Activated T-cell treated with anti-CD3 and anti-CD28 coated beads, Interleukin-2, amount 50 U/mL, for 48 hours (primary cell): ENCODE measurements around the gene TDRD6.
"Not testable (repeated sequence)": the region's sequence is repeated elsewhere in the genome, so short reads cannot be mapped to it uniquely, and the experiment has no call there.

Experiments used
- DNase-seq, 2 experiments: peaks; one replicate each; pipeline ENCODE4 v3.0.0-alpha.2; 2020

Gene TDRD6, protein sequence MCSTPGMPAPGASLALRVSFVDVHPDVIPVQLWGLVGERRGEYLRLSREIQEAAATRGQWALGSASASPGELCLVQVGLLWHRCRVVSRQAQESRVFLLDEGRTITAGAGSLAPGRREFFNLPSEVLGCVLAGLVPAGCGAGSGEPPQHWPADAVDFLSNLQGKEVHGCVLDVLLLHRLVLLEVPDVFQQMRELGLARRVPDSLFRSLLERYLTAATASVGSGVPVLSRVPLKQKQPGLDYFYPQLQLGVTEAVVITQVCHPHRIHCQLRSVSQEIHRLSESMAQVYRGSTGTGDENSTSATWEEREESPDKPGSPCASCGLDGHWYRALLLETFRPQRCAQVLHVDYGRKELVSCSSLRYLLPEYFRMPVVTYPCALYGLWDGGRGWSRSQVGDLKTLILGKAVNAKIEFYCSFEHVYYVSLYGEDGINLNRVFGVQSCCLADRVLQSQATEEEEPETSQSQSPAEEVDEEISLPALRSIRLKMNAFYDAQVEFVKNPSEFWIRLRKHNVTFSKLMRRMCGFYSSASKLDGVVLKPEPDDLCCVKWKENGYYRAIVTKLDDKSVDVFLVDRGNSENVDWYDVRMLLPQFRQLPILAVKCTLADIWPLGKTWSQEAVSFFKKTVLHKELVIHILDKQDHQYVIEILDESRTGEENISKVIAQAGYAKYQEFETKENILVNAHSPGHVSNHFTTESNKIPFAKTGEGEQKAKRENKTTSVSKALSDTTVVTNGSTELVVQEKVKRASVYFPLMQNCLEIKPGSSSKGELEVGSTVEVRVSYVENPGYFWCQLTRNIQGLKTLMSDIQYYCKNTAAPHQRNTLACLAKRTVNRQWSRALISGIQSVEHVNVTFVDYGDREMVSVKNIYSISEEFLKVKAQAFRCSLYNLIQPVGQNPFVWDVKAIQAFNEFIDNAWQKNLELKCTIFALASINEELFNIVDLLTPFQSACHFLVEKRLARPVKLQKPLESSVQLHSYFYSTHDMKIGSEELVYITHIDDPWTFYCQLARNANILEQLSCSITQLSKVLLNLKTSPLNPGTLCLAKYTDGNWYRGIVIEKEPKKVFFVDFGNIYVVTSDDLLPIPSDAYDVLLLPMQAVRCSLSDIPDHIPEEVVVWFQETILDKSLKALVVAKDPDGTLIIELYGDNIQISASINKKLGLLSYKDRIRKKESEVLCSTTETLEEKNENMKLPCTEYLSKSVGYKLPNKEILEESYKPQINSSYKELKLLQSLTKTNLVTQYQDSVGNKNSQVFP (N-terminal part only)

DNA sequence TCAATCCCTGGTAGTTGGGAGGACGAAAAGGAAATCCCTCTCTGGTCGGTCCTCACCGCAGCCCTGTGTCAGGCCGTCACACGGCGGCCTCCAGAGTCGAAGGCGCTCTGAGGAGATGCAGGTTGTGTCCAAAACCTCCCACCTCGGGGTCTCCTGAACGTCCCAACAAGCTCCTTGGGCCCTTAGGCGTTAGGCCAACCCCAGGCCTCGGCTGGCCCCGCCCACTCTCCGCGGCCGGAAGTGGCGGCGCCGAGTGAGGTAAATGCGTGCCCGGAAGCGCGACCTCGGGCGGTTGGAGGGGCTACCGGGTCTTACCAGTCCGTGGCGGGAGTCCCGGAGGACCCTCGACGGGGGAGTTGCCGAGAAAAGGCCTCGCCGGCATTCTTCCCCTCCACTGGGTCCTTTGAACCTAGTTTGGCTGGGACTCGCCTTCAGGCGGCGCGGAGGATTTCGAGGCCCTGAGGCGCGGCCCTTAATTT, at the start of gene TDRD6:
TDRD6 (plus strand) TSS at position 267 of the 479 bp plus-strand sequence. CDS start 244 bp downstream, outside the sequence.
- DNase-seq: no peak

DNA sequence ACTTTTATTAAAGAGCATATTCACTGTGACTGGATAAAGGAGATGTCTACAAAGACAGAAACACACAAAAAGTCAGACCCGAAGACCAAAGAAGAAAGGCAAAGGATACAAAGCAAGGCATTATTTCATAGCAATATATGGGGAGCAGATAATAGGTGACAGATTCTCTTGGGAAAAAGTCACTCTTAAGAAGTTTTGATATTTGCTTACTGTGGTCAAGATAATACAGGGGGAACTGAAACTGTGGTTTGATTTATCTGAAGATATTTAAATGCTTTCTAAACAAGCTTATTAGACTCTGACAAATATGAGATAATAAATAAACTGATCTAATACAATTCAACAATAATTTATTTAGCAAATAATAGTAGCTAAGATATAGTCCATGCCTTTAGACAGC, 49.8 kb upstream of the TDRD6 start:
- no peak for DNase-seq

DNA sequence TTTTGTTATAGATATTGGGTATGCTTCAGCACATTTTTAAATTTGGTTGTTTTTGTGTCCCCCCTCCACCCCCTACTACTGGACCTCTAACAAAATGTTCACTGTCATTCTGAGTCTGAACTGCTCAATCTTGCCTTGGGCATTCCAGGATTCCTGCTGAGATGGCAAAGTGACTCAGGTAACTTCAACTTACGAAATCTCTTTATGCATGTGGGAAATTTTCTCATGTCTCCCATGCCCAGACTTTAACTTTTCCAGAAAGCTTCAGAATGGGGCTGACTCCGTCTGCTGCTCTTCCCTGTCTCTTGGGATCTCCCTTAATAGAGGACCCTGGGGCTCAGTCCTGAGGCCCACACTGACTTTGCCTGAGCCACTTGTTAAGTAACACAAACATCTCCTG, 49.0 kb upstream of the TDRD6 start:
- no peak for DNase-seq

DNA sequence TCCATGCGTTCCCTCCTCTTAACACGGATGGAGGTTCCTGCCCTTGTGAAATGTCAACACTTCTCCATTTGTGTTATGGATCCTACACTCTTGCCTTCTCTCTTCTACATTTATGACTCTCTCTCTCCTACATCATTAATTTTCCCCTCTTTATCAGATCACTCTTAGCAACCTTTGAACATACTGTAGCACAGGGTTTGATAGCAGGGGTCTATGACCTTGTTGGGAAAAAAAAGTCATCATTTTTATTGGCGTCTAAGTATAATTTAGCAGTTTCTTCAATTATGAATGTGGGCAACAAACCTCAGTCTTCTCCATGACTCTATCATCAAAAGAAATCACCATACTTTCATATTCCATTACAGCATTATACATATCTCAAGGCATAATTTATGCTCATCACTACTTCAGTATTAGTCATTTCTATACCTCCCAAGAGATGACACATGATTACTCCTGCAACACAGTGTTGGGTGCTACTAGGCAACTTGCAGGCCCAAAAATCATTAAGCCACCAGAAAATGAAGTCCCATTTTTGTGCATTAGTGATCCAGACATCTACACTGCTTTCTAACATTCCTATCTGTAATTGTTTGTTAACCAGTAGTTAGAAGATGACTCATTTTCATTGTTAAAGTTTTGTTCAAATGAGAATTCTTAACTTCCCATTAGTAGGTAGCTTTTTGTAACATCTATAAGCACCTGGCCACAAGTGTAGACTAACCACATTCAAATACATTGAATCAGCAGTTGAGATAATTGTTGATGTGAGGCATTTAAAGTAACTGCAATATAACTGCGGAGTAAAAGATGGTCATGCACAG, 44.5 kb upstream of the TDRD6 start:
- DNase-seq: no peak

DNA sequence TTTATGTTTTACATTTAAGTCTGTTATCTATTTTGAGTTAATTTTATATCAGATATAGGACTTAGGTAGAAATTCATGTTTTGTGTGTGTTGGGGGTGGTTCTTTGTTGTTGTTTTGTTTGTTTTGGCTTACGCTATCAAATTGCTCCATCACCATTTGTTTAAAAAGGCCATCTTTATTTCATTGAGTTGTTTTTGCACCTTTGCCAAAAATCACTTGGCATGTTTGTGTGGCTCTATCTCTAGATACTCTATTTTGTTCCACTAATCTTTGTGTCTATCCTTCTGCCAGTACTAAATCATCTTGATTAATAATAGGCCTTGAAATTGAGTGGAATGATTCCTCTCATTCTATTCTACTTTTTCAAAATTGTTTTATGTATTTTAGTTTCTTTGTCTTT, 42.4 kb upstream of the TDRD6 start:
- DNase-seq: no peak

DNA sequence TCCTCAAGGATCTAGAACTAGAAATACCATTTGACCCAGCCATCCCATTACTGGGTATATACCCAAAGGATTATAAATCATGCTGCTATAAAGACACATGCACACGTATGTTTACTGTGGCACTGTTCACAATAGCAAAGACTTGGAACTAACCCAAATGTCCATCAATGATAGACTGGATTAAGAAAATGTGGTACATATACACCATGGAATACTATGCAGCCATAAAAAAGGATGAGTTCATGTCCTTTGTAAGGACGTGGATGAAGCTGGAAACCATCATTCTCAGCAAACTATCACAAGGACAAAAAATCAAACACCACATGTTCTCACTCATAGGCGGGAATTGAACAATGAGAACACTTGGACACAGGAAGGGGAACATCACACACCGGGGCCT, 39.6 kb upstream of the TDRD6 start:
- not testable (repeated sequence) for DNase-seq

DNA sequence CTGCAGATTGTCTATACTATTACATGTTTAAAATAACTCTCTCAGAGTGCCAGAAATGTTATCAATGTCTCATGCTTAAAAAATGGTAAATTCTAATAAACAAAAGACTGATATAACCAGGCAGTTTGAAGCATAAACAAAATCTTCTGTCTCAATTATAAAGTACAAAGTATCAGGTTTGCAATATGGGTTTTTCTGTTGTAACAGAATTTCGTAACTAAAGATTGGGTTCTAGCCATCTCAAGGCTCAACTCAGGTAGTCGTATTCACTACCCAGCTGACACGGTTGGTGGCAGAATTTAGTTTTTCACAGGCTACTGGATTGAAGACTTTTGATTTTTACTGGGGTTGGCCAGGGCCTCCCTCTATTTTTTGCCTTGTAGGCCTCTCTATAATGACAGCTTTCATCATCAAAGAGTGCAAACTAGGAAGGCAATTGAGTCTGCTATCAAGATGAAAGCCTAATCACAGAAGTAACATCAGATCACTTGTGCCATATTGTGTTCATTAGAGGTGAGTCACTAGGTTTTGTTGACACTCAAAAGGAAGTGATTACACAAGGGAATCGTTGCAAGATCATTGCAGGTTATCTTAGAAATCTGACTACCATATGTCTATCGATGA, 38.7 kb upstream of the TDRD6 start:
- no peak for DNase-seq

DNA sequence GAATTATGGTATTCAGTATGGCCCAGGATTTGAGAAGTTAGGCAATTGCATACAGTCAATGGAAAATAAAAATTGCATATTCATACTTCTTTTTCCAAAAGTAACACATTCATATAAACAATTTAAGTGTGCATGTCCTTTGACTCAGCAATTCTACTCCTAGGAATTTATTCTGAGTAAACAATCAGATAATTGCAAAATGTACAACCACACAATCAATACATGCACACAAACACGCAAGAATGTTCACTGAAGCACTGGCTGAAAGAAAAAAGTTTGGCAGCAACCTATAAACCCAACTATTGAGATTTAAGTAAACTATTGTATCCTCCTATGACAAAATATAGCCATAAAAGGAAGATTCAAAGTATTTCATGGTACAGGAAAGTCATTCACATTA, 36.7 kb upstream of the TDRD6 start:
- DNase-seq: no peak

DNA sequence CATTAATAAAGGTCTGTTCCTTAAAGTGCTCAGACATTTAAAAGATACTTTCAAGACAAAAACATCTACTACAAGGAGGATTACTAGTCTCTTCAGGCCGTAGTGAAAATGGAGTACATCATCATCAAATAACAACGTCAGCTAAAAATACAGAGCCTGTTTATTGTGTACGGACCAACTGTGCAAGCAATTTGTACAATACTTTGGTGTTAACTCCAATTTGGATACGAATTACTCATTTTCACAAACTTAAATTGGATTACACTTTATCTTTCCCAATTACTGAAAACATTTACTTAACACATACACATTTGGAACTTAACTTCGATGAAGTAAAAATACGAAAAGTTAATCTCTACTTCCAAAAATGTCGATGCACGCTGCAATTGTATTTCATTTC, 35.9 kb upstream of the TDRD6 start:
- no peak for DNase-seq

DNA sequence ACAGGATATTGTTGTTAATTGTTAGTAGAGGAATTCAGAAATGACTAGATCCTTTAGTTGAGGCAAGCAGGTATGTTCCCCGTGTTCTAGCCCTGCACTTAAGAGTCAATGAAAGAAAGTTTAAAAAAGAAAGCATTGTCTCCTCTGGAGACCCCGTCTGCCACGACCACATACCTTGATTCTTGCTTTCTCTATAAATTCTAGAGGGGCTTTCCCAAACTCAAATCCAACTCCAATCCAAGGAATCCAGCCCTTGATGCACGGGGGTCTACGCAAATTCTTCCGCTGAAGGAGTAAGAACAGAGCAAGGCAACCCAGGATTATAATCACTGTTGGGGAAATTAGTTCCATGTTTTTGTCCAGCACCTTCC, 35.5 kb upstream of the TDRD6 start:
- no peak for DNase-seq

DNA sequence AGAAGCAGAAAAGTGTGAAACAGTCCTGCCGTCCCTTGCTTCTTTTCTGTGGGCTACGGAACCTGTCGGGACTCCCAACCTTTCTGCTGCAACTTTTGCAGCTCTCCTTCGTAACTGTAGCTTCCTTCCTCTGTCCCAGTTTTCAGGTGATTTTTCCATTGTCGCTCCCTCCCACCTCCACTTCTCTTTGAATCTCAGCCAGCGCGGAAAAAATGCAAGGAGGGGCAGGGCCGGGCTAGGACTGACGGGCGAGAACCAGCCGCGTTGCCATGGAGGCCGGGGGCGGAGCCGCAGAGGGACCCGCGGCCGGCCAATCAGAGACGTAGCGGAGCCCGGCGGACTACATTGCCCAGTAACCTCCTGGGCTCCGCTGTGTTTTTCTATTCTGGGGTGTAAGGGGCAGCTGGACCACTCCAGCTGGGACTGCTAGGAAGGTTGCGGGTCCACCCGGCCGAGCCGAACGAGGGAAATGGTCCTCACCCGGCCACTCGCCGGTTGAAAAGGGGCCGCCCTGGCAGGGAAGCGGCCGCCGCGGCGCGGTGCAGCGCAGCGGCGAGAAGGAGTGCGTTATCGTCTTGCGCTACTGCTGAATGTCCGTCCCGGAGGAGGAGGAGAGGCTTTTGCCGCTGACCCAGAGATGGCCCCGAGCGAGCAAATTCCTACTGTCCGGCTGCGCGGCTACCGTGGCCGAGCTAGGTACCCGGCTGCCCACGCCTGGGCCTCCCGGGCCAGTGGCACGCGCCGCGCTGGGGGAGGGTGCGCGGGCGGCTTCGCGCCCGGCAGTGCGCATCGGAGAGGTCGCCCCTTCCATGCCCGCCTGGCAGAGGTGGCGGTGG, 34.9 kb upstream of the TDRD6 start, which contains the start of the genes CYP39A1 and SLC25A27:
CYP39A1 (minus strand) TSS at position 216 of the 836 bp plus-strand sequence. CDS start 236 bp downstream, outside the sequence.
SLC25A27 (plus strand) TSS at position 373 of the 836 bp plus-strand sequence; CDS start at position 591, 218 bp downstream.
- peak; percentile 84 to 88 for DNase-seq

DNA sequence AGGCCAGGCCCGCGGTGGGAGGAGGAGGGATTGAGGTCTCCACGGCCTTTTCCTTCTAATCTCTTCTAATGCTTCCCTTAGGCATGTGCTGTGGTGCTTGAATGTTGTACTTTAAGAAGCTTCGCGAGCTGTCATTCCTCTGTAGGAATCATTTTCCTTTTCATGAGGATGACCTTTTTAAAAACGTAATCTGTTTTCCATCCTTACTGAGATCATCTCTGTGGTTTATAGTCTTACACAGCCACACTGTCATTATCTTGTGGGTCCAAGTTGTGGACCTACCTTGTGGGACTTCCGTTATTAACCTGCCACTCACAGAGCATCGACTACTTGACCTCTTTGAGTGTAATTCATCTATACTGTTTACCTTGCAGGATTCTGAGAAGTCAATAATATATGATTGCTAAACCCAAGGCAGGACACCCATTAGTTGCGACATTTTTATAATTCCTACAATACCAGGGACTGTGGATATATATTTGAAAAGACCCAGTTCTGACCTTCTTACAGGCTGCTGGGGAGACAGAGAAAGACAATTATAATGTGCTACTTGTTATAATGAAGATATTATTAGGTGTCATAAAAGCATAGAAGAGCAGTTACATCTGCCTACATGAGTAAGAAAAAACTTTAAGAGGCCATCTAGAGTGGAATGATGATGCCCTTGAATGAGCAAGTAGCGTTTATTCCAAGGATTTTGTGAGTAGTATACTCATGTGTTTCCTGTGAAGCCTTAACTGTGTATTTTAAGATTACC, 34.1 kb upstream of the TDRD6 start:
- no peak for DNase-seq

DNA sequence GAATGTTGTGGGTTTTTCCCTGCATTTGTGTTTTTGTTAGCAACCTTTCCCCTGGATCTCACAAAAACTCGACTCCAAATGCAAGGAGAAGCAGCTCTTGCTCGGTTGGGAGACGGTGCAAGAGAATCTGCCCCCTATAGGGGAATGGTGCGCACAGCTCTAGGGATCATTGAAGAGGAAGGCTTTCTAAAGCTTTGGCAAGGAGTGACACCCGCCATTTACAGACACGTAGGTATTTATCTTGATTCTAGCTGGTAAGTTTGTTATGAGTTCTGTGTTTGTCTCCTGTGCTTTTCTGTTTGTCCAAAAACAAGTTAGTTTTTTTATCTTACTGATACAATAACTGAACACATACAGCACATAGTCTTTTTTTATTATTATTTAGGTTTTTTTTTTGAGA, 31.9 kb upstream of the TDRD6 start:
- no peak for DNase-seq

DNA sequence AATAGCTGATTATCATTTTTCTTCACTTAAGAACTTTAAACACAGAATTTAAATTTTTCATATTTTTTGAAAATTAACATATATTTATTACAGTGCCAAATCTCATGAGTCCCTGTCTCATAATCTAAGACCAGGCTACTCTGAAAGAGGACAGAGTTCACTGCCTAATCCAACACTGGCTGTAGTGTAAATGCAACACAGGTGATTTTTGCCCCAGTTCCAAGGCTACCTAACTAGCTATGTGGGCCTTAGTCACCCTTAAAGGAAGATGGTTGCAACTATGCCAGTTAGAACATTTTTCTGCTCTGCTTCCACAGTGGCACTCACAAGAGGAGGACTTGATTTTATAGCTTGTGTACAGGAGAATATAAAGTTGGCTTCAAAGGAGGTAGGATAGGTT, 30.0 kb upstream of the TDRD6 start:
- no peak for DNase-seq

DNA sequence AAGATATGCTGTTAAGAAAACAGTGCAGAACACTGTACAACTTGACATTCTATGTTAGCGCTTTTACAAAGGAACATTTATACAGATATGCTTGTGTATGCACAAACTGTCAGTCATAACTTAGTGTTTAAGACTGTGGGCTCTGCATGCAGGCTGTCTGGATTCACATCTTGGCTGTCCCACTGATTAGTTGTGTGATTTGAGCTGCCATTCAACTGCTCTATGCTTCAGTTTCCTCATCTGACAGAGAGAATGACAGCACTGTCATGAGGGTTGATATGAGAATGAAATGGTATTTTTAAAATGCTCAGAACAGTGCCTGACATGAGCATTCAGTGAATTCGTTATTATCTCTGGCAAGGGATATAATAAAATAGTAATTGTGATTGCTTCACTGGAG, 26.2 kb upstream of the TDRD6 start:
- DNase-seq: no peak

DNA sequence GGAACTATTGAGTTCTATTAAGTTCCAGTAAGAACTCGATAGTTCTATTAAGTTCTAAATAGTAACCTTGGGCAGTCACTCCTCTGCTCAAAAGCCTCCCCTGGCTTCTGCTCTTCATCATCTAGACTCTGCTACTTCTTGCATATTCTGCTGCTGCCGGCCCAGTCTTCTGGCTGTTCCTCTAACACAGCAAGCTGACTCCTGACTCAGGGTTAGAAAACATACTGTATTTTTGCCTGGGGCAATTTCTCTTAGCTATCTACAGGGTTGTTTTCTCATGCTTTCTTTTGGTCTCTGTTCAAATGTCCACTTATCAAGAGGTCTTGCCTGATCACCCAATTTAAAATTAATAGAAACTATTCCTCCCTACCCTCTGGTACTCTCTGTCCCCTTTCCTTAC, 20.3 kb upstream of the TDRD6 start:
- DNase-seq: no peak

DNA sequence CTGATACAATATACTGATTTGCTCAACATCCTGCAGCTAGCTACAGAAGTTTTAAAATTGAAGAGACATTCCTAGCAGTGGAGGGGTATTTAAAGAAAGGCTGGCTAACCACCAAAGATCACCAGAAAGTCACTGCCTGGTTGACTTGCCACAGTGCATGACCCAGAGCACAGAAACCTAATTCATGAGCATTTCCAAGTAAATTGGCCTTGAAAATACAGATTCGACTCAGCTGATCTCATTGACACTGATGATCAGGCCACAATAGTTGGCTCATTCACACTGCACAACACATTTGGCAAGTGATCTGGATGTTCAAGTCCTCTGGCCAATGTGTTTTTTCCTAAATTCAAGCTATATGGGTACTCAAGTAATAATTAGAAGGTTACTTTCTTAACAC, 13.3 kb upstream of the TDRD6 start:
- DNase-seq: no peak

DNA sequence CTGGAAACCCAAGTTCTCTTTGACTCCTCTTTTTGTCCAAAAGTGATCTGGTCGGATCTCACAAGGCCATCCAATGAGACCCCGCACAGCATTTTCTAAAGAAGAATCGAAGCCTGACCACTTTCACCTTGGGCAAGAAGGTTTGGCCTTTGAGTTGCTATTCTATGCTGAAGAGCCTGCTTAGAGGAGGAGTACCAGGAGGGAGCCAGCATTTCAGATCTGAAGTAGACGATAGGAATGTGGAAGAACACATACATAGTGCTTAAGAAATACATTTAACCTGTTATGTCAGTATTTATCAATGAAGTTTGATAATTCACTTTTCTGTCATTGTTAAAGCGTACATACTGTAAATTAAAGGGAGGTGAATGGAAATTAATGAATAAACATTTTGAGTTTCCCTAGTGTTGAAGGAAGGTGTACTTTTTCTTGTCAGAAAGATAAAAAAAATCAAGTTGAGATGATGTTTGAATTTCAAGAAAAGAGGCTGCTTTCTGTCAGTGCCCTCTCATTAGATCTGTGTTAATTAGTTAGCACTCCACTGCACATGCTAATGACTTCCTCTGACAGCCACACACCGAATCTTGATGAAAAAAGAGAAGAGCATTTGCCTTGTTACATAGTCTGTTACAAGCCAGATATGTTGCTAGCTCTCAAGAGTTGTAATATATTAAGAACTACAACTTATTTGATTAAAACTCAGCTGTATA, 10.9 kb upstream of the TDRD6 start:
- no peak for DNase-seq

DNA sequence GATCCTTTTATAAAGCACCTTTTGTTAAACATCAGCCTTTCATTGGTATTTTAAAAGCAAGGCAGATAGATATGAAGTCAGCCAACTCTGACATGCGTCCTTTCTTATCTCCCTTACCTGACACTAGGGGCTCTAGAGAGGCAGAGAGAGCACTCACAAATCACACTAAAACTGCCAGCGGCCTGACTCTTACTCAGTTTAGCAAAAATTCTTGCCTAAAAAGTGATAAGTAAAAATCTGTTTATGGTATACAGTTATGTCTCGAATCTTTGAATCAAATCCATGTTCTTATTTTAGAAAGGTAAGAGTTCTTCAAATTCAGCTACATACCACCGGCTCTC, 10.4 kb upstream of the TDRD6 start:
- DNase-seq: no peak
